H54 (cell line): ENCODE results near the gene TPRKB.
A peak's percentile ranks its signal among the peaks of the same experiment; 100 is the strongest.
"Not testable (repeated sequence)": the region's sequence is repeated elsewhere in the genome, so short reads cannot be mapped to it uniquely, and the experiment has no call there.

Experiments used
- DNase-seq: peaks from one replicate; pipeline ENCODE4 v3.0.0; 2011; ENCODE audit warnings: low spot score, mixed read lengths; ENCODE audit not compliant: insufficient read length
- FAIRE-seq: peaks from 3 replicates; lab custom pipeline; 2011; peaks lifted over from hg19 to GRCh38; lab: Jason Lieb, UNC
- POLR2A ChIP-seq: IDR thresholded peaks from 2 replicates; pipeline ENCODE4 v1.6.1; 2011; ENCODE audit warnings: low read depth, mild to moderate bottlenecking, low read length

Gene TPRKB

DNA sequence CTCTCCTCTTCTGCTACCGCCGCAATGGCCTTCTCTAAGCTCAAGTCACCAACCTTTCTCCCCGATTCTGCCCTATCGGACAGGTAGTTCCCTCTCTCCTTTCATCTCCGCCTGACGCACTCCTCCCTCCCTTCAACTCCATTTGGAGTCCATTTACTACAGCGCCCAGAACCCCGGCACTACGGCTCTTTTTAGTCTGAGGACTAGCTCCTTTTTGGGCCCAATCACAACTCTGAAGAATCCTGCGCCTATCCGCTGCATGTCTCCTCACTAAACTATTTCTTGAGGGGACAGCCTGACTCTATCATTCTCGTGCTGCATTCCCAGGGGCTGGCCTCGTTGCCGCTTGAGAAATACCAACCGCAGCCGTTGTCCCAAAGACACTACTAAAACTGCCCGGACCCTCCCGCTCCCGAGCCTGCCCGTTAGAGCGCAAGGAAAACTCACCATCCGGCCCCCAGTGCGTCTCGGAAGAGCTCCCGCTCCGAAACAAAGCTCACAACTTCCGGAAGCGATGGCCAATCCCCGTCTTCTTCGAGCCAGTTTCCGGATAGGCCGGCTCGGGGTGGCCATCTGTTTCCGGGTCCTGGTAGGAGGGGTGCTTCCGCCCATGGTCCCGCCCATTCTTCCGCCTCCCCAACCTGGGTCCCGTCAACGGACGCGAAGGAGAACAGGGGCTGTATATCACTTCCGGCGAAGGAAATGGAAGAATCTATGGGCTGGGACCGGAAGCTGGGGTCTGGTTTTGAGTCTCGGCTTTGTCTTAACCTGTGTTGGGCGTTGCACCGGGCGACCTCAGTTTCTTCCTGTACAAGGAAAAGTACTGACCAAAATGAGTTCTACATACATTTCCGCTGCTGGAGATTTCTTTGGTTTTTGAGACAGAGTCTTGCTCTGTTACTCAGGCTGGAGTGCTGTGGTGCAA is at the start of gene TPRKB:
Gene TPRKB, minus strand, starts transcription at position 491 of the 925 bp plus-strand sequence. CDS start 2,776 bp downstream, outside the sequence.
- DNase-seq = peak; percentile 96
- FAIRE-seq = peak; percentile 78
- TF ChIP-seq POLR2A = peak; percentile 44; the same call in 1 of the 2 replicates

DNA sequence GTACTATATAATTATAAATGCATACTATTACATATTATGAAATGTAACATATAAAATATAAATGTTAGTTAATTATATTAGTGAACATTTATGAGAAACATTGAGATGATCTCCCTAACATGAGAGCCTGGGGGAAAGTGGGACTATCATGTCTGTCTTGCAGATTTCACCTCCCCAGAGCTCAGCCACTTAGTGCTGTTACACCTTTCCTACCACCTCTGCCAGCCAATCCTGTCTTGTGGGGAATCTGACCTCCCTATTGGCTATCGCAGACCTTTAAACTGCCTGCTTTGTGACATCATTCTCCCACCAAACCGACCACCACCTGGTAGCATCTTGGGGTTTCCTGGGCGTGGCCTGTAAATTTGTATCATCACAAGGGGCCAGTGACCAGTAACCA is 46.7 kb upstream of the TPRKB start, which contains the start of gene C2orf78:
Gene C2orf78, plus strand, starts transcription at position 301 of the 400 bp plus-strand sequence. CDS start 127 bp downstream, outside the sequence.
- not testable (repeated sequence) for DNase-seq, FAIRE-seq

DNA sequence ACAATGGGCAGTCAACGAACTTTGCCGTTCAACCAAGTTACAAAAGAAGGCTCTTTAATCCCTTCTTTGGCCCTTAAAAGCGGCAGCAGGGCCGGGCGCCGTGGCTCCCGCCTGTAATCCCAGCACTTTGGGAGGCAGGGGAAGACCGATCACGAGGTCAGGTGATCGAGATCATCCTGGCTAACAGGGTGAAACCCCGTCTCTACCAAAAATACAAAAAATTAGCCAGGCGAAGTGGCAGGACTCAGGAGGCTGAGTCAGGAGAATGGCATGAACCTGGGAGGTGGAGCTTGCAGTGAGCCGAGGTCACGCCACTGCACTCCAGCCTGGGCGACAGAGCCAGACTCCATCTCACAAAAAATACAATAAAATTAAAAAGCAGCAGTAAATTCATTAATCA is 46.3 kb upstream of the TPRKB start:
- FAIRE-seq, DNase-seq: not testable (repeated sequence)

DNA sequence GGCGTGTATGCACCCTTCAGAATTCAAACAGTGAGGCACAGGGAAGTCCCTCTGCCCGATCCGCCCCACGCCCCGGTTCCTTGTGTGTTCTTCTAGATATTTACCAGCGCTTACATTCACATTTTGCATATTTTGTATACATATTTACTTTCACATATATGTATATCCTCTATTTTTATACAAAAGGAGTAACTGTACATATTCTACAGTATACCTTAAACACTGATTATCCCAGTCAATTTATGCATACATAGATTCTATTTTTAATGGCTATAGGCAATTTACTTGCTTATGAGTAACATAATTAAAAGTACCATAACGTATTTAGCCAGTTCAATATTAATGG is 43.1 kb upstream of the TPRKB start:
- FAIRE-seq (no peak), DNase-seq (no peak)
- no peak for TF ChIP-seq POLR2A

DNA sequence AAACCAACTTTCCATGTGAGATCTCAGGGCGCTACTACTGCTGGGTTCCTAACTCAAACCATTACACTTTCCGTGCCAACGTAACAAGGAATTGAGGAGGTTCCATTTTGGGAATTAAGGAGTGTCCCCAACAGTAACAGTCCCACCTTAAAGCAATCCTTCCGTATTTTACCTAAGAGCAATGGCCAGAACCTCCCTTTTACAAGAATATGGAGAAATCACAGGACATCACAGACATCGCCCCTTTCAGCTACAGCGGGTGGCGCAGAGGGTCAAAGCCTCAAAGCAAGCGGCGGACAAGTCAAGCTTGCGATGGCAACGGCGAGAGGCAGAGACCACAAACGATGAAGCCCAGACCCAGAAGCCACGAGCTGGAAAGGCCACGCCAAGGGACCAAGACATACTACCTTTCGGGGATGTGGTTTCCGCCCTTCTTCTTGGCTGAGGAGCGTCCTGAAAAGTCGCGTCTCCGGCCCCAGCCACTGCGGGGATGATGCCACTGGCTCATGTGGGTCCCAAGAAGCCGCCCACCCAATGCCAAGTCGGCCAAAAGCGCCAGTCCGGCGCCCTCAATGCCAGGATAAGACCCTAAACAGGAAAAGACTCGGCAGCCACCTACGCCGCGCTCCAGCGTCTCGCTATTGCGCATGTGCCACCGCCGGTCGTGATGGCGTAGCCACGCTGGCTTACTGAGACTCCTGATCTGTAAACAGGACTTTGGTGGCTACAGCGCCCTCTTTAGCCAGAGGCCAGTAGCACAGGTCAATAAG is 42.5 kb upstream of the TPRKB start, which contains the start of gene DUSP11:
Gene DUSP11, minus strand, starts transcription at position 637 of the 770 bp plus-strand sequence. Its CDS starts 129 bp downstream, at position 508.
- DNase-seq = peak; percentile 77
- peak; percentile 87 for TF ChIP-seq POLR2A
- FAIRE-seq = peak; percentile 97

DNA sequence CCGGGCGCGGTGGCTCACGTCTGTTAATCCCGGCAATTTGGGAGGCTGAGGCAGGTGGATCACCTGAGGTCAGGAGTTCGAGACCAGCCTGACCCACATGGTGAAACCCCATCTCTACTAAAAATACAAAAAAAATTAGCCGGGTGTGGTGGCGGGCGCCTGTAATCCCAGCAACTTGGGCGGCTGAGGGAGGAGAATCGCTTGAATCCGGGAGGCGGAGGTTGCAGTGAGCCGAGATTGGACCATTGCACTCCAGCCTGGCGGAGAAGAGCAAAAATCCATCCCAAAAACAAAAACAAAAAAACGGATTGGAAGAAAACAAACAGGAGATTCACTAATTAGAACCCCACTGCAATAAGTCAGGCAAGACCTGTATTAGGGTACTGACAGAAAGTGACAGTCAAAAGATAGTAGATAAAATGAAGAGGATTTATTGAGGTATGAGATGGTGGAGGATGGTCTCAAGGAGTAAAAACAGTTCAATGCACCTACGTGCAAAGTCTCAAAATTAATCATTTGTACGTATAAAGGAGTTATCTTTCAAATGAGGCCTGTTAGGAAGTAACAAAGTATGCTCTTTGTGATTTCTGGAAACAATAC is 41.8 kb upstream of the TPRKB start:
- not testable (repeated sequence) for FAIRE-seq, DNase-seq

DNA sequence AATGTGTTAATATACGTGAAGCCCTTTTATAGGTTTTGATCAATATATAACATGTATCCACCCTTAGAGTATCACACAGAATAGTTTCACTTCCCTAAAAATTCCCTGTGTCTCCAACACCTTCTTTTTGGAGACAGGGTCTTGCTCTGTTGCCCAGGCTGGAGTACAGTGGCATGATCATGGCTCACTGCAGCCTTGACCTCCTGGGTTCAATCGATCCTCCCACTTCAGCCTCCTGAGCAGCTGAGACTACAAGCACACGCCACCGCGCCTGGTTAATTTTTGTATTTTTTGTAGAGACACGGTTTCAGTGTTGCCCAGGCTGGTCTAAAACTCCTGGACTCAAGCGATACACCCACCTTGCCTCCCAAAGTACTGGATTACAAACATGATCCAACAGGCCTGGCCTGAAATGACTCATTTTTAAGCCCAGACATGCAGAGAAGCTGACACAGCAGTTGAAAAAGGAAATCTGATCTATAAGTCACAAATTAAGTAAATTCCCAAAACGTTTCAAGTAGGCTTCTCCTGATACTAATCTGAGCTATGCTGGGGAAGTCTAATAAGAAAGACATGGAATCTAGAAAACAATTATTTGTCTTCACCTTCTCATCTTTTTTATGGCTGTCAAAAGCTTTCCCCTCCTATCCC is 39.8 kb upstream of the TPRKB start:
- DNase-seq (no peak), FAIRE-seq (no peak)
- TF ChIP-seq POLR2A = no peak

DNA sequence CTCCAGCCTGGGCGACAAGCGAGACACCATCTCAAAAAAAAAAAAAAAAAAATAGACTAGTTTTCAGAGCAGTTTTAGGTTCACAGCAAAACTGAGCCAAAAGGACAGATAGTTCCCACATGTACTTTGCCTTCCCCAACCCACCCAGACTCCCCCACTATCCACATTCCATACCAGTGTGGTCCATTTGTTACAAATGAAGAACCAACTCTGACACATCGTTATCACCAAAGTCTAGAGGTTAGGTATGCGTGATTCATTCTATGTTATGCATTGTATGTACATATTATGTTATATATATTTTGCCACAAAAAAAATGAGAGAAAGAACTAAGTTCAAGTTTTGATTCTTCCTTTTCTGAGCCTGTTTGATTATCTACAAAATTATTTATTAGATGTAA is 39.2 kb upstream of the TPRKB start:
- TF ChIP-seq POLR2A = no peak
- FAIRE-seq = no peak
- no peak for DNase-seq

DNA sequence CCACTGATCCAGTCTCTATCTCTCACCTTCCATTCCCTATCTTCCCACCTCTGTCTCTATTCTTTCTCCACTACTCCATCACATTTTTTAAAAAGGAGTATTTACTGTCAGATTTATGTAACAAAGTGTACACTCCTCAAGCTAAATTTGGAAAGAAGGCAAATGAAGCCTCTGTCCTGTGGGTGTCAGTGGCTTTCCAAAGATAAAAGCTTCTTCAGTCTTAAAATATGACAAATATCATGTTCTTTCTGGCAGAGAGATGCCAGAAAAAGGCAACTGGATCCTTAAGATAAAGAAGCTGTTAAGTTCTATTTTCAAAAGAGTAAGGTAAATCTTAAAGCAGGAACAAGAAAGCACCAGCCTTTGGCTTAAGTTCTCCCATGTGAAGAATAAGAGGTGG is 35.7 kb upstream of the TPRKB start:
- TF ChIP-seq POLR2A = no peak
- FAIRE-seq = no peak
- DNase-seq = no peak

DNA sequence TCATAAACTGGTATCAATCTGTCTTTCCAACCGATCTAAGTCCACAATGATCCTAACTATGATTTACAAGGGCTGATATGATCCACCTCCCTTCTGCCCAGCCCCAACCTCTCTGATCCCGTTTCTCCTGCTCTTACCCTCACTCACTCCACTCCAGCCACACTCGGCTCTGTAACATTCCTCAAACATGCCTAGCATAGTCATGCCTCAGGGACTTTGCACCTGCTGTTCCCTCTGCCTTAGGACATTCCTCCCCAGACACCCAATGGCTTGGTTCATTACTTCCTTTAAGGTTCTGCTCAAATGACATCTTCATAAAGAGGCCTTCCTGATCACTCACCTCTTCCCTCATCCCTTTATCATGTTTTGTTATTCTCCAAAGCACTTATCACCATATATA is 33.6 kb upstream of the TPRKB start:
- TF ChIP-seq POLR2A = no peak
- FAIRE-seq = no peak
- no peak for DNase-seq

DNA sequence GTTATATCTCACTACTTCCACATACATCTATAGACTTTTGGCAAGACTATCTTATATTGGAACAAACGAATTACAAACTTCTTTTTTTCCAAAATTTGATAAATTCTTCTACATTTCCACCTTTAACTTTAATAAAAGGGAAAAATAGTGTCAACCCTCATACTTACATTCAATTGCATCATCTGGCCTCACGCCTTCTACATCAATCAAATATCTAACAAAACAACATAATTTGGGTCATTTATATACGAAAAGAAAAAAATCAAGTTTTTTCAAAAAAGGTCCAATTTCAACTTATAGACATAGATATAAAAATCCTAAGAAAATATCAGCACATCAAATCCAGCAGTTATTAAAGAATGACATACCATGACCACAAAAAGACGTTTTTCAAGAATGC is 29.8 kb upstream of the TPRKB start:
- no peak for DNase-seq
- no peak for FAIRE-seq
- no peak for TF ChIP-seq POLR2A

DNA sequence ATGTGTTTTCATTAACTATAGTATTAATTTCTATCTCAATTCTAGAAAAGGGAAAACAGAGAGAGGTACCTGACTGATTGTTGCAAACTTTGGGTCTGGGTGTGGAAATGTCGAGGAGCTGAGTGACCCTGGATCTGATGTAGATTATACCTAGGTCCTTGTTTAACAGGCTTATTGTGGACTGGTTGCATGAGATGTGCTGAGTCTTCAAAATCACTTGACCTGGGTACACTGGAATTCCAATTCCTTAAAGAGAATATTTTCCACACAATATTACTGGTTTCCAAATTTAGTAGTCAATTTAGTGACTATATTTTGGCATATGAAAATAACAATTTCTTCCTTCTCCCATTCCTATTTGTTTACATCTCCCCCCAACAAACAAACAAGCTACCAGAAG is 29.2 kb upstream of the TPRKB start:
- FAIRE-seq (peak; percentile 36), DNase-seq (no peak)
- no peak for TF ChIP-seq POLR2A

DNA sequence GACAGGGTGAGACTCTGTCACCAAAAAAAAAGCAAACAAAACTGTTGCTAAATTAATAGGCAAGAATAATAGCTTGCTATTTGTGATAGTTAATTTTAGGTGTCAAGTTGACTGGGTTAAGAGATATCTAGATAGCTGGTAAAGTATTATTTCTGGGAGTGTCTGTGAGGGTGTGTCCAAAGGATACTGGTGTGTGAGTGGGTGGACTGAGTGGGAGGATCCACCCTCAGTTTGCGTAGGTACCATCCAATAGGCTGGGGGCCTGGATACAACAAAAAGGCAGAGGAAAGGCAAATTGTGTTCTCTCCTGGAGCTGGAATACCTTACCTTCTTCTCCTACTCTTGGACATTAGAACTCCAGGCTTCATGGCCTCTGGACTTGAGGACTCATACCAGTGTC is 27.8 kb upstream of the TPRKB start:
- FAIRE-seq (no peak), DNase-seq (no peak)
- TF ChIP-seq POLR2A = no peak

DNA sequence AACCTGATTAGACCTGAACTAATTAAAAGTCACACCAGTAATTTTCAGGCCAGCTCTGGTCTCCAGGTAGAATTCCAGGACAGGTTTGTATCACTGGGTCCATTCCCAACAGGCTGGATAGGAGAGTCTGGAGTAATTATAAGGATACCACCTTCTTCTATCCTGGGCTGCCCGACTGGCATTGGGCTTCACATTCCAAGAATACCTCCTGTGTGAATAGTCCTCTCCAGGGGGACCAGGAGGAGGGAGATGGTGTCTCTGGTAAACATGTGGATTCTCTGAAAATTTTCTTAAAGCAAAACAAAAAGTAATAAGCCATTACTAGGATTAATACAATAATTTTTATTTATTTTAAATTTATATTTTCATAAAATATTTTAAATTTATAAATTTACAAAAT is 25.4 kb upstream of the TPRKB start:
- no peak for FAIRE-seq

More for the DNA sequence above, 25.4 kb upstream of the TPRKB start:
- DNase-seq = peak; percentile 41
- TF ChIP-seq POLR2A = no peak
